GM12878 (cell line): ENCODE data around the gene PCDHGA10. TPM values are rescaled to one million over a fixed set of nuclear protein-coding genes. Genes with fewer than 3 reads are reported as not detected.
"Not testable (repeated sequence)": the region's sequence is repeated elsewhere in the genome, so short reads cannot be mapped to it uniquely, and the experiment has no call there.

Experiments
- ATAC-seq: fragments of 200-7000 bp; cut with Tn5 transposase; 3 replicates; pipeline ENCODE4 v1.9.1; 2020; ENCODE audit warnings: mild to moderate bottlenecking, moderate library complexity
- BruUV-seq: library from RNA; stranded (reverse); fragments of 400-500 nt; replicated peaks from 2 replicates; lab custom pipeline; 2021; lab: Mats Ljungman, UMichigan
- CTCF ChIA-PET: fragments of 300-600 bp; sonication (Branson Sonifier 250); formaldehyde crosslinking; extraction: SDS; loops from one replicate; lab custom pipeline; 2021; ENCODE audit warnings: inconsistent platforms; lab: Yijun Ruan, JAX
- POLR2A ChIA-PET: fragments of 350-600 bp; formaldehyde crosslinking; extraction: SDS; loops from one replicate; lab custom pipeline; 2021; ENCODE audit warnings: inconsistent platforms; lab: Charles Lee
- RAD21 ChIA-PET: fragments of 300-600 bp; sonication (Branson Sonifier 250); formaldehyde crosslinking; loops from one replicate; lab custom pipeline; 2023; ENCODE audit warnings: antibody characterized with exemption; ENCODE audit not compliant: unreplicated experiment; lab: Charles Lee
- SMC1A ChIA-PET: fragments of 300-600 bp; sonication (Branson Sonifier 250); formaldehyde crosslinking; loops from one replicate; lab custom pipeline; 2023; ENCODE audit not compliant: unreplicated experiment, uncharacterized antibody; lab: Charles Lee
- DNase-seq: peaks from one replicate; pipeline ENCODE4 v3.0.0-alpha.2; 2011; ENCODE audit warnings: low read depth, low spot score
- FAIRE-seq: peaks from 3 replicates; lab custom pipeline; 2011; peaks lifted over from hg19 to GRCh38; lab: Jason Lieb, UNC
- H2AFZ ChIP-seq: 2 replicates; pipeline ENCODE4 v1.6.0; 2011; ENCODE audit warnings: low read depth, low read length, control low read depth; ENCODE audit not compliant: control insufficient read depth
- H3K27ac ChIP-seq: 2 replicates; pipeline ENCODE4 v1.5.1; 2011; ENCODE audit warnings: control low read depth; ENCODE audit not compliant: control insufficient read depth, insufficient read depth
- H3K27me3 ChIP-seq, 2 experiments: replicated peaks in 1 of 2; 2 replicates each; pipeline versions ENCODE4 v1.6.0 to v1.6.1; 2011; ENCODE audit warnings: low read length in 1 of 2; ENCODE audit not compliant: control insufficient read depth in 2 of 2, insufficient read depth in 2 of 2
- H3K36me3 ChIP-seq, 2 experiments: 2 replicates each; pipeline ENCODE4 v1.5.1; 2011; ENCODE audit warnings: low read length in 1 of 2; ENCODE audit not compliant: control insufficient read depth in 2 of 2, insufficient read depth in 2 of 2
- H3K4me1 ChIP-seq: 2 replicates; pipeline ENCODE4 v1.6.1; 2011; ENCODE audit warnings: mild to moderate bottlenecking, low read length, moderate library complexity, mixed read lengths; ENCODE audit not compliant: control insufficient read depth, insufficient read depth
- H3K4me2 ChIP-seq: 2 replicates; pipeline ENCODE4 v1.6.0; 2011; ENCODE audit warnings: control low read depth; ENCODE audit not compliant: control insufficient read depth, insufficient read depth
- H3K4me3 ChIP-seq: fragments of 200-600 bp; sonication (generic); 2 replicates; pipeline ENCODE4 v1.5.1; 2016
- H3K79me2 ChIP-seq: 2 replicates; pipeline ENCODE4 v1.6.0; 2011; ENCODE audit warnings: low read length; ENCODE audit not compliant: control insufficient read depth, insufficient read depth
- H3K9ac ChIP-seq: 2 replicates; pipeline ENCODE4 v1.8.0; 2011; ENCODE audit warnings: low read length, control low read depth, mixed read lengths; ENCODE audit not compliant: control insufficient read depth, insufficient read depth
- H3K9me3 ChIP-seq: replicated peaks from 3 replicates; pipeline ENCODE4 v1.5.1; 2011; ENCODE audit warnings: mild to moderate bottlenecking, low read length; ENCODE audit not compliant: control insufficient read depth, insufficient read depth
- H4K20me1 ChIP-seq: 2 replicates; pipeline ENCODE4 v1.6.0; 2011; ENCODE audit not compliant: control insufficient read depth, insufficient read depth
- REST ChIP-seq: IDR thresholded peaks from 2 replicates; pipeline ENCODE4 v1.6.1; 2012; ENCODE audit warnings: mild to moderate bottlenecking, low read depth, low read length
- WGBS: methylation state at CpG from one replicate; pipeline ENCODE4 v1.1.6; 2016; ENCODE audit warnings: low lambda C conversion rate; ENCODE audit not compliant: insufficient replicate concordance, insufficient coverage; ENCODE audit errors: missing lambda C conversion rate; 5-methylcytosine and 5-hydroxymethylcytosine counted together
- in situ Hi-C: fragments of 300-500 bp; cut with MboI; formaldehyde crosslinking; loops from 9 replicates; pipeline ENCODE4 v1.14.3; 2018; ENCODE audit warnings: mixed read lengths
- intact Hi-C: fragments of 100-400 bp; cut with micrococcal nuclease; formaldehyde crosslinking; loops from one replicate; pipeline ENCODE4 v1.14.2; 2022; ENCODE audit not compliant: unreplicated experiment
- polyA plus RNA-seq, 11 experiments: library from polyadenylated mRNA; depleted of rRNA in 4 of 11; unstranded in 6 of 11; stranded (reverse) in 5 of 11; fragments of >200 nt; fragmentation: Nextera tagmentation in 4 of 11; fragmentation: Illumina TruSeq in 1 of 11; extraction: Ambion mirVana in 4 of 11; extraction: Trizol in 1 of 11; gene quantifications; 1 replicate in 1 of 11; 2 replicates in 10 of 11; pipeline versions ENCODE4 v1.2.1 to v1.2.3, GENCODE V29; 2011 to 2016; ENCODE audit warnings: inconsistent platforms in 2 of 11, missing spikeins in 2 of 11, low read depth in 1 of 11
- total RNA-seq, 4 experiments: library from RNA; depleted of rRNA in 3 of 4; stranded (reverse); fragments of >200 nt in 3 of 4; fragmentation: Illumina TruSeq in 1 of 4; extraction: Trizol in 1 of 4; gene quantifications; 2 replicates each; pipeline versions ENCODE4 v1.2.1 to v1.2.3, GENCODE V29; 2013 to 2021

The PCDHGA10 gene
- total and polyA plus RNA-seq, 10 of the 15 experiments (the other 5 are each of a cell fraction or from before 2014, with no cell fraction given), result 0.39 to 2.2 (median 1.1) TPM

- in situ Hi-C loops, result loop anchor here (5.0 kb wide), 1 partner anchor 148 kb away; no protein-coding TSS in a partner anchor
- not testable (repeated sequence) for H3K27ac ChIP-seq, FAIRE-seq
Measured at GRCh38 chr5:141414548-141415274, 1.9 kb downstream of the PCDHGA10 start.

More at GRCh38 chr5:141414548-141415274, 1.9 kb downstream of the PCDHGA10 start:
- CTCF ChIA-PET, result interaction anchor here (0.7 to 10.9 kb wide), 13 partner anchors 15 to 208 kb away, joined by 3 to 245 read pairs (median 23); partner anchors contain the start of genes PCDHB14, PCDHGA12, PCDHGB3 and PCDHGC3
- ATAC-seq, H3K4me1 ChIP-seq, H3K4me2 ChIP-seq, H3K9ac ChIP-seq, H4K20me1 ChIP-seq, H3K79me2 ChIP-seq, intact Hi-C loops, BruUV-seq, POLR2A ChIA-PET, H3K27me3 ChIP-seq, H2AFZ ChIP-seq, H3K36me3 ChIP-seq, DNase-seq, H3K4me3 ChIP-seq: not testable (repeated sequence)
- RAD21 ChIA-PET, result interaction anchor here (2.3 to 3.3 kb wide), 5 partner anchors 61 to 153 kb away, joined by 6 to 42 read pairs (median 12); partner anchors contain the start of gene PCDHGC3
- 83% methylated on average over 20 of the region's 46 CpGs for WGBS
- SMC1A ChIA-PET, result interaction anchor here (2.7 to 7.4 kb wide), 3 partner anchors 109 to 149 kb away, joined by 16 to 67 read pairs (median 35); no protein-coding TSS in a partner anchor
- peaks cover 12% of the 10 kb centered on the region; the same call in 2 of the 3 replicates for H3K9me3 ChIP-seq
- TF ChIP-seq REST, result peak; percentile 24; the same call in 1 of the 2 replicates
